Medulla oblongata (tissue), 1 donor: ENCODE results near the gene MAPK4.

Experiments used
- DNase-seq: peaks from one replicate; pipeline ENCODE4 v3.0.0-alpha.2; 2015; ENCODE audit errors: extremely low spot score

Gene MAPK4

GRCh38 chr18:50653402-50654093 is 93.7 kb downstream of the MAPK4 start:
- DNase-seq = no peak

GRCh38 chr18:50654211-50654610 is 94.3 kb downstream of the MAPK4 start:
- DNase-seq = no peak

GRCh38 chr18:50654658-50655550 is 95.0 kb downstream of the MAPK4 start:
- DNase-seq = peak; percentile 38

GRCh38 chr18:50656396-50656795 is 96.5 kb downstream of the MAPK4 start:
- no peak for DNase-seq

- no peak for DNase-seq
These were observed 97.1 kb downstream of the MAPK4 start for GRCh38 chr18:50656841-50657470.

GRCh38 chr18:50658601-50659000 is 98.7 kb downstream of the MAPK4 start:
- no peak for DNase-seq

GRCh38 chr18:50659091-50660003 is 99.5 kb downstream of the MAPK4 start:
- no peak for DNase-seq

GRCh38 chr18:50661013-50661412 is 101.1 kb downstream of the MAPK4 start:
- DNase-seq = no peak

GRCh38 chr18:50662177-50662576 is 102.3 kb downstream of the MAPK4 start:
- DNase-seq = no peak

- no peak for DNase-seq
These were observed 103.0 kb downstream of the MAPK4 start for GRCh38 chr18:50662775-50663383.

GRCh38 chr18:50663626-50664441 is 103.9 kb downstream of the MAPK4 start:
- no peak for DNase-seq

- no peak for DNase-seq
These were observed 105.1 kb downstream of the MAPK4 start for GRCh38 chr18:50665015-50665414.

- no peak for DNase-seq
These were observed 105.6 kb downstream of the MAPK4 start for GRCh38 chr18:50665519-50665918.

GRCh38 chr18:50666536-50666935 is 106.6 kb downstream of the MAPK4 start:
- DNase-seq = no peak

- no peak for DNase-seq
These were observed 111.5 kb downstream of the MAPK4 start for GRCh38 chr18:50671376-50671775.

- DNase-seq = no peak
These were observed 114.6 kb downstream of the MAPK4 start for GRCh38 chr18:50674307-50674980.

GRCh38 chr18:50675043-50675442 is 115.2 kb downstream of the MAPK4 start:
- DNase-seq = no peak

- no peak for DNase-seq
These were observed 118.8 kb downstream of the MAPK4 start for GRCh38 chr18:50678651-50679050.

GRCh38 chr18:50679056-50679455 is 119.2 kb downstream of the MAPK4 start:
- no peak for DNase-seq

- no peak for DNase-seq
These were observed 119.8 kb downstream of the MAPK4 start for GRCh38 chr18:50679656-50680055.
